ENCODE measurements around the gene SLCO3A1. TPM values are rescaled to one million over a fixed set of nuclear protein-coding genes. Genes with fewer than 3 reads are reported as not detected.
"Not testable (repeated sequence)": the region's sequence is repeated elsewhere in the genome, so short reads cannot be mapped to it uniquely, and the experiment has no call there.

SLCO3A1 gene
- total and polyA plus RNA-seq, 4 donors, result 9.6 to 60.7 (median 34.4) TPM

GRCh38 chr15:92207601-92208000 lies 354.1 kb downstream of the SLCO3A1 start:
- intact Hi-C loops (cut with DNase I), result not testable (repeated sequence)

More at GRCh38 chr15:92207601-92208000, 354.1 kb downstream of the SLCO3A1 start:
- H3K27me3 ChIP-seq (ENCODE audit: control insufficient read depth in 1 of 2, insufficient read depth in 2 of 2, low read length in 1 of 2); H3K9me3 ChIP-seq (ENCODE audit: control insufficient read depth, low read length); H3K4me3 ChIP-seq (ENCODE audit: low read length in 2 of 2); H3K36me3 ChIP-seq (ENCODE audit: control insufficient read depth in 1 of 2, insufficient read depth in 2 of 2, low read length in 1 of 2); H3K27ac ChIP-seq (ENCODE audit: low read depth in 1 of 2, low read length in 2 of 2); ATAC-seq (ENCODE audit: low FRiP score); H3K4me1 ChIP-seq (ENCODE audit: control insufficient read depth in 1 of 2, insufficient read depth in 2 of 2, low read length in 2 of 2); DNase-seq: not testable (repeated sequence)
- WGBS, 2 donors, result 79 to 89% methylated on average over 6 of the region's 6 CpGs

Measured in aorta (tissue), 5 donors.